ENCODE measurements around the gene MIEN1. TPM values are rescaled to one million over a fixed set of nuclear protein-coding genes. Genes with fewer than 3 reads are reported as not detected.
"Not testable (repeated sequence)": the region's sequence is repeated elsewhere in the genome, so short reads cannot be mapped to it uniquely, and the experiment has no call there.

Gene MIEN1
- total RNA-seq, 1 experiment from 2014 or later: 42.1 TPM

DNA sequence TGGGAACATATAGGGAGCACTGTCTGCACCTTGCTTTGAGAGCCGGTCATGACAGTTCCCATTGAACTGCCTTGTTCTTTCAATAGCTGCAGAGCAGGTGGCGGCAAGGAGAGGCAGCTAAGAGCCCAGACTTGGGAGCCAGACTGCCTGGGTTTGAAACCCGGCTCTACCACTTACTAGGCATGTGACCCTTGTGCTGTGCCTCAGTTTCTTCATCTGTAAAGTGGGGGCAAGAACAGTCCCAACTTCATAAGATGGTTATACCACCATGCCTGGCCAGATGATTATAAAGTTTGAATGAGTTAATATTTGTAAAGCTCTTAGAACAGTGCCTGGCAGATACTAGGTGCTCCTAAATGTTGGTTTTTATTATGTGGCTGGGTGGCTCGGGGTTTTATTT is 16.1 kb downstream of the MIEN1 start:
- BruUV-seq (replicated peaks): no TSS peak
- Mint-ChIP-seq H3K4me3 (ENCODE audit: unreplicated experiment) (no peak overlapping the region), H3K4me1 (ENCODE audit: insufficient read depth, unreplicated experiment) (peaks cover 5% of the 10 kb centered on the region), H3K36me3 (ENCODE audit: insufficient read depth, unreplicated experiment) (peaks cover 44% of the 10 kb centered on the region), H3K9me3 (ENCODE audit: unreplicated experiment) (no peaks in the 10 kb centered on the region), H3K27ac (ENCODE audit: low read depth, unreplicated experiment) (no peak overlapping the region), H3K27me3 (ENCODE audit: insufficient read depth, unreplicated experiment) (no peaks in the 10 kb centered on the region)
- ChIA-PET CTCF (interaction anchor here (0.6 kb wide), 2 partner anchors 27 to 1052 kb away, joined by 3 to 4 read pairs; no protein-coding TSS in a partner anchor), POLR2A (interaction anchor here (0.8 to 1.2 kb wide), 2 partner anchors 14 to 15 kb away, joined by 4 read pairs; partner anchors contain the start of gene ERBB2)
- TF ChIP-seq, protein P1, sequence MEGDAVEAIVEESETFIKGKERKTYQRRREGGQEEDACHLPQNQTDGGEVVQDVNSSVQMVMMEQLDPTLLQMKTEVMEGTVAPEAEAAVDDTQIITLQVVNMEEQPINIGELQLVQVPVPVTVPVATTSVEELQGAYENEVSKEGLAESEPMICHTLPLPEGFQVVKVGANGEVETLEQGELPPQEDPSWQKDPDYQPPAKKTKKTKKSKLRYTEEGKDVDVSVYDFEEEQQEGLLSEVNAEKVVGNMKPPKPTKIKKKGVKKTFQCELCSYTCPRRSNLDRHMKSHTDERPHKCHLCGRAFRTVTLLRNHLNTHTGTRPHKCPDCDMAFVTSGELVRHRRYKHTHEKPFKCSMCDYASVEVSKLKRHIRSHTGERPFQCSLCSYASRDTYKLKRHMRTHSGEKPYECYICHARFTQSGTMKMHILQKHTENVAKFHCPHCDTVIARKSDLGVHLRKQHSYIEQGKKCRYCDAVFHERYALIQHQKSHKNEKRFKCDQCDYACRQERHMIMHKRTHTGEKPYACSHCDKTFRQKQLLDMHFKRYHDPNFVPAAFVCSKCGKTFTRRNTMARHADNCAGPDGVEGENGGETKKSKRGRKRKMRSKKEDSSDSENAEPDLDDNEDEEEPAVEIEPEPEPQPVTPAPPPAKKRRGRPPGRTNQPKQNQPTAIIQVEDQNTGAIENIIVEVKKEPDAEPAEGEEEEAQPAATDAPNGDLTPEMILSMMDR (IDR thresholded peaks at IDR 0.05; ENCODE audit: unreplicated experiment): no peak
- no peak for DNase-seq (ENCODE audit: unreplicated experiment)
- intact Hi-C loops (cut with micrococcal nuclease): no loop called here

DNA sequence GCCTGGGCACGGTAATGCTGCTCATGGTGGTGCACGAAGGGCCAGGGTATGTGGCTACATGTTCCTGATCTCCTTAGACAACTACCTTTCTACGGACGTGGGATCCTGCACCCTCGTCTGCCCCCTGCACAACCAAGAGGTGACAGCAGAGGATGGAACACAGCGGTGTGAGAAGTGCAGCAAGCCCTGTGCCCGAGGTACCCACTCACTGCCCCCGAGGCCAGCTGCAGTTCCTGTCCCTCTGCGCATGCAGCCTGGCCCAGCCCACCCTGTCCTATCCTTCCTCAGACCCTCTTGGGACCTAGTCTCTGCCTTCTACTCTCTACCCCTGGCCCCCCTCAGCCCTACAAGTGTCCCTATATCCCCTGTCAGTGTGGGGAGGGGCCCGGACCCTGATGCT is 18.5 kb downstream of the MIEN1 start:
- H3K27ac Mint-ChIP-seq (ENCODE audit: low read depth, unreplicated experiment): no peak overlapping the region
- H3K9me3 Mint-ChIP-seq (ENCODE audit: unreplicated experiment): no peaks in the 10 kb centered on the region
- H3K4me3 Mint-ChIP-seq (ENCODE audit: unreplicated experiment): no peak overlapping the region
- ChIA-PET POLR2A (no interaction called here), CTCF (no interaction called here)
- BruUV-seq (replicated peaks): no TSS peak
- peaks cover 5% of the 10 kb centered on the region for H3K4me1 Mint-ChIP-seq (ENCODE audit: insufficient read depth, unreplicated experiment)
- intact Hi-C loops (cut with micrococcal nuclease): no loop called here
- DNase-seq (ENCODE audit: unreplicated experiment): no peak
- peaks cover 65% of the 10 kb centered on the region for H3K36me3 Mint-ChIP-seq (ENCODE audit: insufficient read depth, unreplicated experiment)
- H3K27me3 Mint-ChIP-seq (ENCODE audit: insufficient read depth, unreplicated experiment): no peaks in the 10 kb centered on the region
- TF ChIP-seq, protein P1 (IDR thresholded peaks at IDR 0.05; ENCODE audit: unreplicated experiment): no peak

DNA sequence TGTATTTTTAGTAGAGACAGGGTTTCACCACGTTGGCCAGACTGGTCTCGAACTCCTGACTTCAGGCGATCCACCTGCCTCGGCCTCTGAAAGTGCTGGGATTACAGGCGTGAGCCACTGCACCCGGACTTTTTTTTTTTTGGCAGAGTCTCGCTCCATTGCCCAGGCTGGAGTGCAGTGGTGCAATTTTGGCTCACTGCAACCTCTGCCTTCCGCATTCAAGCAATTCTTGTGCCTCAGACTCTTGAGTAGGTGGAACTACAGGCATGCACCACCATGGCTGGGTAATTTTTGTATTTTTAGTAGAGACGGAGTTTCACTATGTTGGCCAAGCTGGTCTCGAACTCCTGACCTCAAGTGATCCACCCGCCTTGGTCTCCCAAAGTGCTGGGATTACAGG is 19.3 kb downstream of the MIEN1 start:
- POLR2A ChIA-PET: interaction anchor here (0.9 to 1.2 kb wide), 2 partner anchors 11 to 19 kb away, joined by 3 to 6 read pairs; partner anchors contain the start of genes ERBB2 and MIEN1
- H3K4me3 Mint-ChIP-seq (ENCODE audit: unreplicated experiment); BruUV-seq (replicated peaks): not testable (repeated sequence)

DNA sequence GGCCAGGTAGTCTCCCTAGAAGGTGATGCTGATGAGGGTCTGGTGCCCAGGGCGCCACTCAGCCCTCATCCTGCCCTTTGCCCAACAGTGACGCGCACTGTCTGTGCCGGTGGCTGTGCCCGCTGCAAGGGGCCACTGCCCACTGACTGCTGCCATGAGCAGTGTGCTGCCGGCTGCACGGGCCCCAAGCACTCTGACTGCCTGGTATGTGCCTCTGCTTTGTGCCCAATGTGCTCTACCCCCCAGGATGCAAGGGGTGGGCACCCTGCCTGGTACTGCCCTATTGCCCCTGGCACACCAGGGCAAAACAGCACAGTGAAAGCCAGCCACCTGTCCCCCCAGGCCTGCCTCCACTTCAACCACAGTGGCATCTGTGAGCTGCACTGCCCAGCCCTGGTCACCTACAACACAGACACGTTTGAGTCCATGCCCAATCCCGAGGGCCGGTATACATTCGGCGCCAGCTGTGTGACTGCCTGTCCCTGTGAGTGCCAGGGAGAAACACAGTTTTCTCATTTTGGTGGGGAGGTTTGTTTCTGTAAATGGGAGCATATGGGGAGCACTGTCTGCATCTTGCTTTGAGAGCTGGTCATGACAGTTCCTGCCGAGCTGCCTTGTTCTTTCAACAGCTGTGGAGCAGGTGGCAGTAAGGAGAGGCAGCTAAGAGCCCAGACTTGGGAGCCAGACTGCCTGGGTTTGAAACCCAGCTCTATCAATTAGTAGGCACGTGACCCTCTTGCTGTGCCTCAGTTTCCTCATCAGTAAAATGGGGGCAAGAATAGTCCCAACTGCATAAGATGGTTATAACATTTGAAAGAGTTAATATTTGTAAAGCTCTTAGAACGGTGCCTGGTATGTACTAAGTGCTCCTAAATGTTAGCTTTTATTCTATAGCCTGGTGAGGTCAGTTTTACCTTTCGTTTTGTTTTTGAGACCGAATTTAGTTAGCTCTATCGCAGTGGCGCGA is 20.1 kb downstream of the MIEN1 start:
- H3K9me3 Mint-ChIP-seq (ENCODE audit: unreplicated experiment): no peaks in the 10 kb centered on the region
- H3K27me3 Mint-ChIP-seq (ENCODE audit: insufficient read depth, unreplicated experiment): no peaks in the 10 kb centered on the region
- peaks cover 64% of the 10 kb centered on the region for H3K36me3 Mint-ChIP-seq (ENCODE audit: insufficient read depth, unreplicated experiment)
- intact Hi-C loops (cut with micrococcal nuclease): no loop called here
- DNase-seq (ENCODE audit: unreplicated experiment): no peak
- POLR2A ChIA-PET: interaction anchor here (0.6 to 1.2 kb wide), 3 partner anchors 10 to 22 kb away, joined by 3 to 6 read pairs (median 3); partner anchors contain the start of genes ERBB2 and MIEN1
- H3K27ac Mint-ChIP-seq (ENCODE audit: low read depth, unreplicated experiment): no peak overlapping the region
- no TSS peak for BruUV-seq (replicated peaks)
- peaks cover 5% of the 10 kb centered on the region for H3K4me1 Mint-ChIP-seq (ENCODE audit: insufficient read depth, unreplicated experiment)
- TF ChIP-seq, protein P1 (IDR thresholded peaks at IDR 0.05; ENCODE audit: unreplicated experiment): no peak
- H3K4me3 Mint-ChIP-seq (ENCODE audit: unreplicated experiment): no peak overlapping the region
- CTCF ChIA-PET: interaction anchor here (0.7 to 1.1 kb wide), 4 partner anchors 9 to 306 kb away, joined by 3 to 5 read pairs (median 4); no protein-coding TSS in a partner anchor

More for the DNA sequence above, 19.3 kb downstream of the MIEN1 start:
- H3K4me1 Mint-ChIP-seq (ENCODE audit: insufficient read depth, unreplicated experiment); DNase-seq (ENCODE audit: unreplicated experiment); intact Hi-C loops (cut with micrococcal nuclease); H3K9me3 Mint-ChIP-seq (ENCODE audit: unreplicated experiment); H3K27ac Mint-ChIP-seq (ENCODE audit: low read depth, unreplicated experiment); H3K27me3 Mint-ChIP-seq (ENCODE audit: insufficient read depth, unreplicated experiment): not testable (repeated sequence)
- CTCF ChIA-PET: interaction anchor here (0.6 to 1.1 kb wide), 5 partner anchors 10 to 305 kb away, joined by 3 to 5 read pairs (median 4); no protein-coding TSS in a partner anchor
- H3K36me3 Mint-ChIP-seq (ENCODE audit: insufficient read depth, unreplicated experiment): peaks cover 67% of the 10 kb centered on the region
